IMR-90 (cell line): Measurements from ENCODE around the gene CCND3.

Experiments used
- BHLHE40 ChIP-seq: fragments of 150-350 bp; IDR thresholded peaks from 2 replicates; pipeline ENCODE4 v1.6.1; 2016; ENCODE audit warnings: mild to moderate bottlenecking, low read depth, low read length
- CEBPB ChIP-seq: IDR thresholded peaks from 2 replicates; pipeline ENCODE4 v1.6.1; 2012; ENCODE audit warnings: low read depth, low read length, improper control_type of control experiment
- CTCF ChIP-seq: conservative IDR thresholded peaks from 2 replicates; pipeline ENCODE4 v1.5.1; 2012; ENCODE audit warnings: mild to moderate bottlenecking, low read depth, low read length, improper control_type of control experiment
- FOS ChIP-seq: fragments of 150-350 bp; IDR thresholded peaks from 2 replicates; pipeline ENCODE4 v1.6.1; 2016; ENCODE audit warnings: low read depth, low read length
- MAFK ChIP-seq: IDR thresholded peaks from 2 replicates; pipeline ENCODE4 v1.6.1; 2012; ENCODE audit warnings: low read depth, low read length, improper control_type of control experiment
- NFE2L2 ChIP-seq: fragments of 150-350 bp; IDR thresholded peaks from 2 replicates; pipeline ENCODE4 v1.6.1; 2016; ENCODE audit warnings: low read depth, mild to moderate bottlenecking, low read length
- POLR2A ChIP-seq: IDR thresholded peaks from 2 replicates; pipeline ENCODE4 v1.6.1; 2012; ENCODE audit warnings: mild to moderate bottlenecking, low read depth, low read length
- RAD21 ChIP-seq: IDR thresholded peaks from 2 replicates; pipeline ENCODE4 v1.6.1; 2012; ENCODE audit warnings: low read length, improper control_type of control experiment
- RCOR1 ChIP-seq: IDR thresholded peaks from 2 replicates; pipeline ENCODE4 v1.6.1; 2012; ENCODE audit warnings: mild to moderate bottlenecking, low read length, improper control_type of control experiment; ENCODE audit not compliant: insufficient replicate concordance
- RFX5 ChIP-seq: IDR thresholded peaks from 2 replicates; pipeline ENCODE4 v1.8.0; 2012; ENCODE audit warnings: low read depth, mild to moderate bottlenecking, low read length, moderate library complexity
- SMC3 ChIP-seq: fragments of 150-350 bp; IDR thresholded peaks from 2 replicates; pipeline ENCODE4 v1.6.1; 2016; ENCODE audit warnings: low read depth, mild to moderate bottlenecking, antibody characterized with exemption, low read length, moderate library complexity
- USF2 ChIP-seq: fragments of 150-350 bp; IDR thresholded peaks from 2 replicates; pipeline ENCODE4 v1.6.1; 2017; ENCODE audit warnings: mild to moderate bottlenecking, antibody characterized with exemption, low read length, low read depth

- TF ChIP-seq CTCF (no peak), NFE2L2 (no peak), RCOR1 (no peak), FOS (no peak), USF2 (no peak), CEBPB (no peak), RAD21 (no peak), RFX5 (no peak), BHLHE40 (no peak), POLR2A (no peak), MAFK (no peak), SMC3 (no peak)
Measured at GRCh38 chr6:41955412-41955811, 13.8 kb upstream of the CCND3 start.
